Gastroesophageal sphincter (tissue), 3 donors: ENCODE results near the gene PUS10.

Experiments used
- EP300 ChIP-seq: sonication (generic); formaldehyde crosslinking; IDR thresholded peaks from one replicate; pipeline ENCODE4 v1.6.1; 2017; ENCODE audit warnings: antibody characterized with exemption, mild to moderate bottlenecking
- POLR2A ChIP-seq, 2 donors: fragments of 450-650 bp; IDR thresholded peaks; one replicate each; pipeline ENCODE4 v1.6.1; 2017; ENCODE audit warnings: antibody characterized with exemption in 2 of 2, mild to moderate bottlenecking in 2 of 2, moderate library complexity in 1 of 2
- POLR2AphosphoS5 ChIP-seq: sonication (generic); formaldehyde crosslinking; IDR thresholded peaks from one replicate; pipeline ENCODE4 v1.6.1; 2017; ENCODE audit warnings: antibody characterized with exemption
- TF ChIP-seq, protein P1 (sequence below), 4 experiments: fragments of 200-600 bp in 2 of 4; fragments of 450-650 bp in 2 of 4; sonication (generic) in 1 of 4; IDR thresholded peaks; one replicate each; pipeline ENCODE4 v1.5.1; 2017 to 2019; ENCODE audit warnings: antibody characterized with exemption in 4 of 4, mild to moderate bottlenecking in 2 of 4, moderate library complexity in 2 of 4

DNA sequence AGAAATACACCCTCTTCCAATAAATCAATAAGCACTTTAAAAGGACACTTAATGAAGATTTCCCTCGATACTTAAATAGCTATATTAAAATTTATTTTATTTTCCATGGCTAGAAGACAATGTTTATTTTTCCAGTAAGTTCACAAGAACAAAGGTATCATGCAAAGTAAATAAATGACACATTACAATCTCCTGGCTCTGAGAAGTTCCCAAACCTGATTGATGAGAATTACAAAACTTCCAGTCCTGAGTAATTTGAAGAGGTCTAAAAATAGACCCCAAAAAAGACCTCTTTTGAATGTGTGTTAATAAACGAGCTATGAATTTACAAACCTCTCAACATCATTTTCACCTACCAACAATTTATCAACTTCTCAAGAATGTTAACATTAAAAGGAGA, 2.1 kb downstream of the PUS10 start:
- TF ChIP-seq, protein P1, sequence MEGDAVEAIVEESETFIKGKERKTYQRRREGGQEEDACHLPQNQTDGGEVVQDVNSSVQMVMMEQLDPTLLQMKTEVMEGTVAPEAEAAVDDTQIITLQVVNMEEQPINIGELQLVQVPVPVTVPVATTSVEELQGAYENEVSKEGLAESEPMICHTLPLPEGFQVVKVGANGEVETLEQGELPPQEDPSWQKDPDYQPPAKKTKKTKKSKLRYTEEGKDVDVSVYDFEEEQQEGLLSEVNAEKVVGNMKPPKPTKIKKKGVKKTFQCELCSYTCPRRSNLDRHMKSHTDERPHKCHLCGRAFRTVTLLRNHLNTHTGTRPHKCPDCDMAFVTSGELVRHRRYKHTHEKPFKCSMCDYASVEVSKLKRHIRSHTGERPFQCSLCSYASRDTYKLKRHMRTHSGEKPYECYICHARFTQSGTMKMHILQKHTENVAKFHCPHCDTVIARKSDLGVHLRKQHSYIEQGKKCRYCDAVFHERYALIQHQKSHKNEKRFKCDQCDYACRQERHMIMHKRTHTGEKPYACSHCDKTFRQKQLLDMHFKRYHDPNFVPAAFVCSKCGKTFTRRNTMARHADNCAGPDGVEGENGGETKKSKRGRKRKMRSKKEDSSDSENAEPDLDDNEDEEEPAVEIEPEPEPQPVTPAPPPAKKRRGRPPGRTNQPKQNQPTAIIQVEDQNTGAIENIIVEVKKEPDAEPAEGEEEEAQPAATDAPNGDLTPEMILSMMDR (IDR thresholded peaks at IDR 0.05): no peak
- TF ChIP-seq POLR2A (IDR thresholded peaks at IDR 0.05): no peak
- TF ChIP-seq POLR2AphosphoS5: no peak
- TF ChIP-seq EP300: no peak
